HCT116 (cell line): Measurements from ENCODE around the gene FAIM2. TPM values are rescaled to one million over a fixed set of nuclear protein-coding genes. Genes with fewer than 3 reads are reported as not detected.

ENCODE experiments used
- ATAC-seq: fragments of 200-7000 bp; cut with Tn5 transposase; 2 replicates; pipeline ENCODE4 v1.9.1; 2020; ENCODE audit warnings: mild to moderate bottlenecking, moderate library complexity
- BruUV-seq: library from RNA; stranded (reverse); fragments of 400-500 nt; replicated peaks from 2 replicates; lab custom pipeline; 2021; lab: Mats Ljungman, UMichigan
- CTCF ChIA-PET: fragments of 300-600 bp; sonication (Branson Sonifier 250); formaldehyde crosslinking; loops from one replicate; lab custom pipeline; 2021; ENCODE audit warnings: antibody characterized with exemption; lab: Charles Lee
- POLR2A ChIA-PET: fragments of 300-600, 350-600 bp; sonication (Branson Sonifier 250); formaldehyde crosslinking; loops from one replicate; lab custom pipeline; 2021; ENCODE audit warnings: antibody characterized with exemption; lab: Charles Lee
- RAD21 ChIA-PET, 2 experiments: fragments of 300-600 bp; sonication (Branson Sonifier 250); formaldehyde crosslinking; loops; one replicate each; lab custom pipeline; 2023; ENCODE audit warnings: low total read pairs in 2 of 2; ENCODE audit not compliant: uncharacterized antibody in 2 of 2, unreplicated experiment in 2 of 2, low non-redundant PET in 1 of 2; lab: Charles Lee
- DNase-seq: peaks from one replicate; pipeline ENCODE4 v3.0.0-alpha.2; 2010; ENCODE audit warnings: low read depth, low spot score
- H2AFZ ChIP-seq: fragments of 200-600 bp; shearing (Covaris generic), sonication (generic); 2 replicates; pipeline ENCODE4 v1.6.1; 2017; ENCODE audit warnings: low read depth, mixed run types, mixed read lengths, antibody characterized with exemption, low read length; ENCODE audit not compliant: poor library complexity, severe bottlenecking
- H3K27ac ChIP-seq: 2 replicates; pipeline ENCODE4 v1.5.1; 2012; ENCODE audit warnings: low read depth, low read length
- H3K27me3 ChIP-seq: fragments of 200-600 bp; sonication (generic); 2 replicates; pipeline ENCODE4 v1.6.1; 2016; ENCODE audit warnings: mixed run types, low read length, mixed read lengths; ENCODE audit not compliant: insufficient read depth
- H3K36me3 ChIP-seq, 2 experiments: fragments of 200-500 bp in 1 of 2; fragments of 200-600 bp in 1 of 2; sonication (Bioruptor generic) in 1 of 2; sonication (generic) in 1 of 2; 2 replicates each; pipeline versions ENCODE4 v1.5.1 to v1.6.1; 2014 to 2016; ENCODE audit warnings: low read length in 2 of 2, inconsistent platforms in 1 of 2, mixed read lengths in 1 of 2, mixed run types in 1 of 2; ENCODE audit not compliant: insufficient read depth in 2 of 2, control insufficient read depth in 1 of 2
- H3K4me1 ChIP-seq, 2 experiments: fragments of 200-600 bp in 1 of 2; sonication (generic) in 1 of 2; 2 replicates each; pipeline versions ENCODE4 v1.5.1 to v1.6.1; 2012 to 2017; ENCODE audit warnings: low read length in 2 of 2, inconsistent platforms in 1 of 2, mild to moderate bottlenecking in 1 of 2, mixed read lengths in 1 of 2, mixed run types in 1 of 2, moderate library complexity in 1 of 2; ENCODE audit not compliant: insufficient read depth in 2 of 2, control insufficient read depth in 1 of 2
- H3K4me2 ChIP-seq: fragments of 200-600 bp; sonication (generic); 2 replicates; pipeline ENCODE4 v1.6.1; 2017; ENCODE audit warnings: mixed run types, low read length, mixed read lengths
- H3K4me3 ChIP-seq, 2 experiments: fragments of 200-600 bp in 1 of 2; sonication (generic) in 1 of 2; replicated peaks in 1 of 2; 2 replicates each; pipeline ENCODE4 v1.5.1; 2011 to 2016; ENCODE audit warnings: low read length in 2 of 2, control low read depth in 1 of 2, low read depth in 1 of 2, mild to moderate bottlenecking in 1 of 2, mixed read lengths in 1 of 2, mixed run types in 1 of 2
- H3K79me2 ChIP-seq: fragments of 200-600 bp; sonication (generic); 2 replicates; pipeline ENCODE4 v1.6.1; 2017; ENCODE audit warnings: mild to moderate bottlenecking, mixed run types, low read length, moderate library complexity, mixed read lengths; ENCODE audit not compliant: insufficient read depth
- H3K9ac ChIP-seq: fragments of 200-600 bp; sonication (generic); 2 replicates; pipeline ENCODE4 v1.6.1; 2016; ENCODE audit warnings: low read length, mixed read lengths
- H3K9me2 ChIP-seq: fragments of 200-600 bp; sonication (generic), shearing (Covaris generic); 2 replicates; pipeline ENCODE4 v1.6.1; 2017; ENCODE audit warnings: mixed run types, mild to moderate bottlenecking, moderate library complexity; ENCODE audit not compliant: insufficient read depth
- H3K9me3 ChIP-seq, 2 experiments: fragments of 200-500 bp in 1 of 2; fragments of 200-600 bp in 1 of 2; sonication (Bioruptor generic) in 1 of 2; sonication (generic) in 1 of 2; 2 replicates each; pipeline ENCODE4 v1.6.1; 2014 to 2017; ENCODE audit warnings: low read length in 2 of 2, mixed read lengths in 2 of 2, inconsistent platforms in 1 of 2, low read depth in 1 of 2, mild to moderate bottlenecking in 1 of 2, mixed run types in 1 of 2, moderate library complexity in 1 of 2; ENCODE audit not compliant: control insufficient read depth in 1 of 2, insufficient read depth in 1 of 2
- H4K20me1 ChIP-seq: fragments of 200-600 bp; sonication (generic), shearing (Covaris generic); 2 replicates; pipeline ENCODE4 v1.6.1; 2017; ENCODE audit warnings: mixed run types, mild to moderate bottlenecking, moderate library complexity; ENCODE audit not compliant: insufficient read depth
- ATF3 ChIP-seq: IDR thresholded peaks from 2 replicates; pipeline ENCODE4 v1.6.1; 2012
- ELF1 ChIP-seq: IDR thresholded peaks from 2 replicates; pipeline ENCODE4 v1.6.1; 2012; ENCODE audit warnings: low read depth, borderline replicate concordance
- JUND ChIP-seq: IDR thresholded peaks from 2 replicates; pipeline ENCODE4 v1.6.1; 2012
- MAX ChIP-seq: IDR thresholded peaks from 2 replicates; pipeline ENCODE4 v1.6.1; 2012
- POLR2AphosphoS5 ChIP-seq: IDR thresholded peaks from 2 replicates; pipeline ENCODE4 v1.6.1; 2011; ENCODE audit warnings: mild to moderate bottlenecking, low read depth, low read length, moderate library complexity
- SP1 ChIP-seq: IDR thresholded peaks from 2 replicates; pipeline ENCODE4 v1.6.1; 2012; ENCODE audit warnings: low read depth
- SRF ChIP-seq: IDR thresholded peaks from 2 replicates; pipeline ENCODE4 v1.6.1; 2012; ENCODE audit warnings: low read depth
- ZBTB33 ChIP-seq: IDR thresholded peaks from 2 replicates; pipeline ENCODE4 v1.6.1; 2011; ENCODE audit warnings: mild to moderate bottlenecking, low read length, moderate library complexity; ENCODE audit not compliant: insufficient replicate concordance; ENCODE audit errors: extremely low read depth
- ZFX ChIP-seq: fragments of 450-650 bp; IDR thresholded peaks from 2 replicates; pipeline ENCODE4 v1.6.1; 2017
- ZNF274 ChIP-seq: fragments of 200-500 bp; sonication (Bioruptor generic); IDR thresholded peaks from 2 replicates; pipeline ENCODE4 v1.6.1; 2014; ENCODE audit warnings: mild to moderate bottlenecking, low read depth, low read length, inconsistent platforms
- intact Hi-C: fragments of 100-400 bp; cut with micrococcal nuclease; formaldehyde crosslinking; loops from 2 replicates; pipeline ENCODE4 v1.10.0; 2022
- total RNA-seq: library from RNA; stranded (reverse); gene quantifications from one replicate; pipeline ENCODE4 v1.2.1, GENCODE V29; 2021; ENCODE audit not compliant: unreplicated experiment

FAIM2 gene
- total RNA-seq, 1 experiment from 2014 or later: not detected

GRCh38 chr12:49917166-49917787 is 13.6 kb upstream of the FAIM2 start:
- Histone ChIP-seq H4K20me1 (no peaks in the 10 kb centered on the region), H3K4me3 (no peak overlapping the region), H2AFZ (no peak overlapping the region), H3K9ac (no peak overlapping the region), H3K9me3 (no peaks in the 10 kb centered on the region), H3K27ac (no peak overlapping the region), H3K79me2 (no peaks in the 10 kb centered on the region), H3K36me3 (no peaks in the 10 kb centered on the region), H3K9me2 (no peaks in the 10 kb centered on the region), H3K27me3 (no peaks in the 10 kb centered on the region), H3K4me2 (no peak overlapping the region), H3K4me1 (peaks cover 3 to 6% of the 10 kb centered on the region in 2 experiments; a peak in 3 of 4 replicates)
- RAD21 ChIA-PET: no interaction called here
- POLR2A ChIA-PET: no interaction called here
- ATAC-seq: no peak
- CTCF ChIA-PET: no interaction called here
- BruUV-seq: no TSS peak
- intact Hi-C loops: no loop called here
- TF ChIP-seq ELF1 (no peak), MAX (no peak), POLR2AphosphoS5 (no peak), SRF (no peak), ZBTB33 (no peak), ATF3 (no peak), SP1 (no peak), JUND (no peak), ZFX (no peak), ZNF274 (no peak)
- no peak for DNase-seq
